Endometrium (tissue), 2 donors: Measurements from ENCODE around the gene TRPC4AP.
"Not testable (repeated sequence)": the region's sequence is repeated elsewhere in the genome, so short reads cannot be mapped to it uniquely, and the experiment has no call there.

Experiments used
- FAIRE-seq: peaks from 2 replicates; lab custom pipeline; 2012; peaks lifted over from hg19 to GRCh38; lab: Jason Lieb, UNC
- donor health status: control.
- donor health status: control.

TRPC4AP gene

DNA sequence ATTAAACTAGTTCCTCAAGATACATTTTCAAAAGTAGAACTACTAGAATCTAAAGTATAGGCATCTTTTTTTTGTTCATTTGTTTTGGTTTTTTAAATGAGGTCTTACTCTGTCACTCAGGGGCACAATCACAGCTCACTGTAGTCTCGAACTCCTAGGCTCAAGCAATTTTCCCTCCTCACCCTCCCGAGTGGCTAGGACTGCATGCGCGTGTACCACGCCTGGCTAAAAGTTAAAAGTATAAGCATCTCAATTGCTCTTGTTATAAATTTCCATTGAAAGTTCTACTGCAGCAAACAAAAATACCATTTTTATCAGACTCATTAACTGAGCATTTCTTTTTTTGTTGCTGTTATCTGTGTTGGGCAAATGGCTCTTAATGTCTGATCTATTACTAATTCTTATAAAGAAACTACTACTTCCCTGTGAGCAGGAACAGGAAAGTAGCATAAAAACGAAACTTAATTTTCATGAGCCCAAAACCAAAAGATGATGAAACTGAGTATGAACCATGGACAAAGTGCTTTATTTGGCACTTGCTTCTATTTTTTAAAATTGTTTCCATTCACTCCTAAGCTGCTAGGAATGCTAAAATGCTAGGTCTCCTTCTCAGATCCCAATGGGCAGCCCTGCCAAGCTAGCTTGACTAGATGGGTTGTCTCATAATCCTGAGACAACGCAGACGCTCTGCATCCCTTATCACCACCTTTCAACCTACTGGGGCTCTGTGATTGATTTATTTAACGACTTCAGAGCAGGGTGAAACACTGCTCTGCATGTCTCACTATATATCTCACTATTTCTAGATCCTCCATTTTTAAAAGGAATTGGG is 36.9 kb downstream of the TRPC4AP start:
- no peak for FAIRE-seq

DNA sequence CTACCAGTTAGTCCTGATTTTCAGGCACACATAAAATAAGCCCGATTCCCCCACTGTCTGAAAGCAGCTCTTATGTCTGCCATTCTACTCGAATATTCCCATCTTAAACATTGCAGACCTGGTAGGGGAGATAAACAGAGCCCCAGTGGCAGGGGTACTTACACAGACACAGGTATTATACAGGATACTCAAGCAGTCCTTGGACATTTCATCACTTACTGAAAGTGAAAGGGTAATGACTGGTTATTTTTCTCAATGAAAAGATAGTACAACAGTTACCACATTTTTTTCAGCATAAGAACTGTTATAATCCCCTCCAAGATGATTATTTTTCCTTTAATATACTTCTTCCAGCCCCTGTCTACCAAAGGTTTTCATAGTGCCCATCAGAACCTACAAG is 37.8 kb downstream of the TRPC4AP start:
- FAIRE-seq = no peak

DNA sequence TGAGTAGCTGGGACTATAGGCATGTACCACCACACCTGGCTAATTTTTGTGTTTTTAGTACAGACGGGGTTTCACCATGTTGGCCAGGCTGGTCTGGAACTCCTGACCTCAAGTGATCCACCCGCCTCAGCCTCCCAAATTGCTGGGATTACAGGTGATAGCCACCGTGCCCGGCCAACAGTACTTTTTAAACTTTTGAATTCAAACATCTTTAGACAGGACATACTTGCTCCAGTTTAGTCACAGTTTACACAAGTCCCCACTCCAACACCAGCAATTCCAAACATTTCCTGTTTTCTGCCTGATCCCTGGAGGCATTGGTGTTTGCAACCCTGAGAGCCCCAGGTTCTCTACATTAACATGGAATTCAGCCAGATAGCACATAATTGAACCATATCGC is 40.0 kb downstream of the TRPC4AP start:
- FAIRE-seq = not testable (repeated sequence)

DNA sequence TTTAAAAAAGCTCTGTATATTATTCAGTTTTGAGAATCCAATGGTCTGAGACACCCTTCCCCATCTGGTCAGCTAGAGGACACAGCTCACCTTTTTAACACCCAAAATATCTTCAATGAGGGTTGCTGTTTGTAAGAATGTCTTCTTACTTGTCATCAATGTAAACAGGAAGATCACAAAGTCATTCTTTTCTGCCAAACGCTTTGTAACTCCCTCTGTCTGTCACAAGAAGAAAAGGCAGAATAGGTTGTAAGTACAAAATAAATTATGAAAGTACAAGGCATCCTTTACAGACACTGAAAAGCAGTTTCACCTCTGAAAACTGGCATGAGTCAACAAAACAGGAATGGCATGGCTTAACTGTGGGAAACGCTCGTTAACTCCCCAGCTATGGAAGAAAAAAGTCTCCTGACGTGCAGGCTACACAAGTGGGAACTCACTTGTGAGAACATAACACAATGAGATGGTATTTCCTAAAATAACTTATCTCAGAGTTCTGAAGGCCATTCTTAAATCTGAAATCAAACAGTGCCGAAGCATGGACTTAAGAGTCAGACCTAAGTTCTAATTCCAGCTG is 42.7 kb downstream of the TRPC4AP start:
- FAIRE-seq = no peak

DNA sequence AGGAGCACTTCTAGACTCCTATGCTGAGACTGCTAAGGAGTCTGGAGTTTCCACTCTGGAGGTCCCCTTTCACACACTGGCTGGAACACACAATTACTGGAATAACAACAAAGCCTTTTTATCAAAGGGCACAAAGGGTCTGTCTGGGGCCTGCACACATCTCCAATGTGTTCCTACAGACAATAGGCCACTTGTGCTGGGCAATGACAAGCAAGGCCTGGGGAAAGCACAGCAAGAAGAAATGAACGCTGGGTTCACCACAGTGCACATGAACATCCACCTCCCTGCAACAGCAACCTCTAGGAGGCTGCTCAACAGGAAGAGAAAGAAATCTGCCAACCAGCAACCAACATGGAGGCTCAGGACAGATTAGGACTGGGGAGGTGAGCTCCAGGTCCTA is 43.9 kb downstream of the TRPC4AP start:
- no peak for FAIRE-seq

DNA sequence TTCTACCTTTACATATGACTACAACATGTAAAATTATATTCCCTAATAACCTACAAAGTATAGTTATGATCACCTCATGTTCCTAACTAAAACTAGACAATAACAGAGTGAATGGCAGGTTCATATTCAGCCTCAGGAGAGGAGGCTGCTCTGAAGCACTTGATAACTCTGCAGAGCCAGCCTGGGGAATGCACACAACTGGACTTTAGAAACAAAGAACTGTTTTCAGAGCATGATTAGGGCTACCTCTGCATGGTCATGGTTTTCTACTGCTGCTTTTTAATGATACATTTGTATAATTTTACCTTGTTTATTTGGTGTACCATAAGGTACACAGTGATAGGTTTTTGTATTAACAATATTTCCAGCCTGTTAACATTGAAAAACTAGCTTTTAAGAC is 50.3 kb downstream of the TRPC4AP start:
- no peak for FAIRE-seq

DNA sequence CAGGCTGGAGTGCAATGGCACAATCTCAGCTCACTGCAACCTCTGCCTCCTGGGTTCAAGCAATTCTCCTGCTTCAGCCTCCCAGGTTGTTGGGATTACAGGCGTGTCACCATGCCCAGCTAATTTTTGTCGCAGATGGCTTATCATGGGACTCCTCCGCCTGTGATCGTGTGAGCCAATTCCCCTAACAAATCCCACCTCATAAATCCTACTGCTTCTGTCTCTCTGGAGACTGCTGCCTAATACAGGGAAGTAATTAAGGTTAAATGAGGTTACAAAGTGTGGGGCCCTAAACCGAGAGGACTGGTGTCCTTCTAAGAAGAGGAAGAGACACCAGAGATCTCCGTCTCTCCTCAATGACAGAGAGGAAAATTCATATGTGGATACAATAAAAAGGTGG is 52.0 kb downstream of the TRPC4AP start:
- no peak for FAIRE-seq

DNA sequence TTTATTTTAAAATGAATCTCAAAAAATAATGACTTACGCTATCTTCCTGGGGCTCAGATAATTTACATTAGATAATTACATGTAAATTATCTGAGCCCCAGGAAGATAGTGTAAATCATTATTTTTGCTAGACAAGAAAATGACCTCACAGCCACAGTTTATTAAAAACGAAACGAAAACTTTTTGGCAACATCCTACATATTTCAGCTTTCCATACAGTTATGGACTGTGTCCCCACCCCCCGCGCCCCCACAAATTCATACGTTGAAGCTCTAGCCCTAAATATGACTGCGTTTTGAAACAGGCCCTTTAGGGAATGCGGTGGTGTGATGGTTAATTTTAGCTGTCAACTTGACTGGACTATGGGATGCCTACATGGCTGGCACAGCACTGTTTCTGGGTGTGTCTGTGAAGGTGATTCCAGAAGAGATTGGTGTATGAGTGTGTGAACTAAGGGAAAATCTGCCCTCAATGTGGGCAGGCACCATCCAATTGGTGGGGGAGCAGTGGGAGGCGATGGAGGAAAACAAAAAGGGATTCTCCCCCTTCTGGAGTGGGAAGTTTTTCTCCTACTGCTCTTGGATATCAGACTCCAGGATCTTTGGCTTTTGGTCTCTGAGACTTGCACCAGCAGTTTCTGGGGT is 52.6 kb downstream of the TRPC4AP start:
- FAIRE-seq = no peak

DNA sequence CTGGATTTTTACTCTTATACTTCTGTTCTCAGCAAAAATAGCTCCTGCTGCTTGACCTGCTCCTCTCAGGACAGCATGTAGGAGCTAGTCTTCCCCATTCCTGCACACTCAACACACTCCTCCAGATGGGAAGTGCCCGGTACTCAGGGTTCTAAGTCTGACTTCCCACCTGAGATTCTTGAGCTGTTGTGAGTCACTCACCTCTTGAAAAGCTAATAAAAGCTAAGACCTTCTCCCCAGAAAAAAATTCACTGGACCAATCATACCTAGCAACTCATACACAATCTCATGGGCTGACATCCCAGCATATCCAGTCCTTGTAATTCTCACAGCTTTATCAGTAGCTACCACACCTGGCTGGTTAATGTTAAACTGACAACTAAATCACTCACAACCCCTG is 53.5 kb downstream of the TRPC4AP start:
- FAIRE-seq = no peak

DNA sequence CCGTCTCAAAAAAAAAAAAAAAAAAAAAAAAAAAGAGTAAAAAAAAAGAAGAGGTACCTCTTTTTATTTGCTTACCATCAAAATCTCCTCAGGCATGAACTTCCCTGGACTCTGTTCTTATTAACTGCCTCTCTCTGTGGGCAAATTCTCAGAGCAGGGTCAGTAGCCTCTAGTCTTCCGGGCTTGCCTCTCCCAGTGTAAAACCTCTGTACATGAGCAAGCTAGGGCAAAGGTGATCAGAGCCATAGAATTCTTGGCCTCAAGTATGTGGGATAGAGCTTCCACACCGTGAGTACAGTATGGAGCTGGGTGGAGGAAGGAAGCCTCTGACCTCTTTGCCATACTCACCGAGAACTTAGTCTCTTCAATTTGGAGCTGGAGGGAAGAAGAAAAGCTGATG is 58.5 kb downstream of the TRPC4AP start:
- FAIRE-seq = no peak

DNA sequence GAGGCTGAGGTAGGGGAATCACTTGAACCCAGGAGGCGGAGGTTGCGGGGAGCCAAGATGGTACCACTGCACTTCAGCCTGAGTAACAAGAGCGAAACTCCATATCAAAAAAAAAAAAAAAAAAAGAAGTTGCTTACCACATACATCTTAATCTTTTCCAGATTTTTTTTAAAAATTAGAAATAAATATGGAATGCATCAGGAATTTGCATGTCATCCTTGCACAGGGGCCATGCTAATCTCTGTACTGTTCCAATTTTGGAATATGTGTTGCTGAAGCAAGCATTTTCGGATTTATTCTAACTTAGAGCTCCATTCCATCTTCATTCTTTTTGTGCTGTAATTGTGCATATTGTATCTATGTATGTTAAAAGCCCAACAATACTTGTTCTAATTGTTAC is 62.5 kb downstream of the TRPC4AP start:
- no peak for FAIRE-seq

DNA sequence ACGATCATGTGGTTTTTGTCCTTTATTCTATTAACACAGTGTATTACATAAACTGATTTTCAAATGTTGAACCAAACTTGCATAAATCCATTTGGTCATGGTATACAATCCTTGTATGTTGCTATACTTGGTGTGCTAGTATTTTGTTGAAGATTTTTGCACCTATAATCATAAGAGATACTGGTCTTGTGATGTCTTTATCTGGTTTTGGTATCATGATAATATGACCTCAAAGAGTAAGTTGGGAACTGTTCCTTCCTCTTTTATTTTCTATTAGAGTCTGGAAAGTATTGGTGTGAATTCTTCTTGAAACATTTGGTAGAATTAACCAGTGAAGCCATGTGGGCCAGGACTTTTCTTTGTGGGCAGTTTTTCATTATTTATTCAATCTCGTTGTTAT is 65.3 kb downstream of the TRPC4AP start:
- FAIRE-seq = no peak

DNA sequence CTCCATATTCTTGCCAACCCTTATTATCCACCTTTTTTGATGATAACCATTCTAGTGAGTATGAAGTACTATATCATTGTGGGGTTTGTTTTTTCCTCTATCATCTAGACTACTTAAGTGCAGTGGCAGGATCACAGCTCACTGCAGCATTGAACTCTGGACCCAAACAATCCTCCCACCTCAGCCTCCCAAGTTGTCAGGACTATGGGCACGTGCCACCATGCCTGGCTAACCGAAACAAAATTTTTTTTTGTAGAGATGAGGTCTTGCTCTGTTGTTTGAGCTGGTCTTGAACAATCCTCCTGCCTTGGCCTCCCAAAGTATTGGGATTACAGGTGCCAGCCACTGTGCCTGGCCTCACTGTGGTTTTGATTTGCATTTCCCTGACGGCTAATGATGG is 67.5 kb downstream of the TRPC4AP start:
- no peak for FAIRE-seq

DNA sequence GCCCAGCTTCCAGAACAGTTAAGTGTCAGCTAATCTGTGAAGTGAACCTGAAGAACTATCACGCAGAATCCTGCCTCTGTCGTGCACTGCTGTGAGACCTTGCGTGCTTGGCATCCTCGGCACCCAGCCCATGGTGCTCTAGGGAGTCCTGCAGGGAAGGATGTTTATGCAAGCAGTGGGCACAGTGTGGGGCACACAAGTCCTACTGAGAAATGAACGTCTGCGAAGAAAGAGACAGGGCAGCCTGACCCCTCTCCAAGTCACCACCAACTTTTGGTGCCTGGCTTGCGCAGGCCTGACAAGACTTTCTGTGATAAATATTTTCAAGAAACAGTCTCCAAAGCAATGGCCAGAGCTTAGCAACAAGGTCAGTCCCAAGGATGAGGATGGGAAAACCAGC is 69.0 kb downstream of the TRPC4AP start:
- FAIRE-seq = no peak

DNA sequence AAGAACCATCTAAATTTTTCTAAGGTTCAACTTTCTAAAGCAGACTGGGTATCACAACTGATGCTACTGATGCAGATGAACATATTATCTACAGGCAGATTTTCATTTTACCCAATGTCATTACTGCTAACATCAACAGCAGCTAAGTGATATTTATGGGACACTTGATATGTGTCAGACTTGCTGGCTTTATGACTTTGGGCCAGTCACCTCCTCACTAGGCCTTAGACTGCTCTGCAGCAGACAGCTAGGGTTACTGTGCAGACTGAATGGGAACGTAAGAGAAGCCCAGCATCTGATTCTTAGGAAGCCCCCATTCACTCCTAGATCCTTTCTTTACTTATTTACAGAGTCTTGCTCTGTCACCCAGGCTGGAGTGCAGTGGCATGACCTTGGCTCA is 70.8 kb downstream of the TRPC4AP start:
- FAIRE-seq = no peak

DNA sequence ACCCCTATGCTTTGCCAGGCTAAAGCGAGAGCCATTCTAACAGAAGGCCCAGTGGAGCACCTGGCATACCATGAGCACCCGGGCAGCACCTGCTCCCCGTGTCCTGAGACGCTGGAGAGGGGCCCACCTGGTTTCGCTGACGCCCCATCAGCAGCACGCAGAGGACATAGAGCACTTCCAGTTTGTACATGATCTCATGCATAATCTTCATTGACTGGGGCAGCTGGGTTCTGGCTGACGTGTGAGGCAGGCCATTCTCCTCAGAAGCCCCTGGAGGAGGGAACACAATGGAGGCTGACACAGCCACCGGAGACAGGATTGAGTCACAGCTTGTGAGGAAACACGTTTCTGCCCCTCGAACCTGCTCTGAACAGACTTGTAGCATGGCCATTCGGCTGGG is 71.5 kb downstream of the TRPC4AP start:
- FAIRE-seq = no peak

DNA sequence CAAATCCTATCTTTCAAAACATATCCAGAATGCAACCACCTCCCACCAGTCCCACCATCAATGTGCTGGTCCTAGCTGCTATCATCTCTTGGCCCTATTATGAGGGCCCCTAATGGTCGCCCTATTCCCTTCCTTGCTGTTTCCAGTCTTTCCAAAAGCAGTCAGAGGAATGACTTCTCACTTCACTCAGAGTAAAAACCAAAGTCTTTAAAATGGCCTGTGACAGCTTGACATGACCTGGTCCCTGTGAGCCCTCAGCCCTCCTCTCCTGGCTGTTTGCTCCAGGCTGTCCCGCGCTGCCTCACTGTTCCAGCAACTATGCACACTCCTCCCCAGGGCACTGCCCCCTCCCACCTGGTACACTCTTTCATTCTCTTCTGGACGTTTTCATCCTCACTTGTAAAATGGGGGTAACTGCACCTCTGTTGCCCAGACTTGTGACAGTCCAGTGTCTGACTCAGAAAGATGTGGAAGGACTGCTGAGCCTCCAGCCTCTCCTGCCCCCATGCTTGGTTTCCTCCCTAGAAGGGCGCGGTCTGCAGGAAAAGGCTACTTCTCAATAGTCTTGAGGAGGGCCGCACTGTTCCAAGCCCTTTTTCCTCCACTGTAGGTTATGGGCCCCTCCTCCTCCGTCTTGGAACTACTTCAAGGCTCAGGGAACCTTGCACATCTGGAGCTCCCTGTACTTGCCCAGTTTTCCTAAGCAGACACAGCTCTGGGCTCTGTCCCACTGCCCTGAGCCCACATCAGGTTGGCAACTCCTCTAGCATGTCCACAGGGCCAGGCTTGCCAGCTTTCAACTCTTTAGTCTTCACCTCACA is 72.3 kb downstream of the TRPC4AP start:
- no peak for FAIRE-seq

DNA sequence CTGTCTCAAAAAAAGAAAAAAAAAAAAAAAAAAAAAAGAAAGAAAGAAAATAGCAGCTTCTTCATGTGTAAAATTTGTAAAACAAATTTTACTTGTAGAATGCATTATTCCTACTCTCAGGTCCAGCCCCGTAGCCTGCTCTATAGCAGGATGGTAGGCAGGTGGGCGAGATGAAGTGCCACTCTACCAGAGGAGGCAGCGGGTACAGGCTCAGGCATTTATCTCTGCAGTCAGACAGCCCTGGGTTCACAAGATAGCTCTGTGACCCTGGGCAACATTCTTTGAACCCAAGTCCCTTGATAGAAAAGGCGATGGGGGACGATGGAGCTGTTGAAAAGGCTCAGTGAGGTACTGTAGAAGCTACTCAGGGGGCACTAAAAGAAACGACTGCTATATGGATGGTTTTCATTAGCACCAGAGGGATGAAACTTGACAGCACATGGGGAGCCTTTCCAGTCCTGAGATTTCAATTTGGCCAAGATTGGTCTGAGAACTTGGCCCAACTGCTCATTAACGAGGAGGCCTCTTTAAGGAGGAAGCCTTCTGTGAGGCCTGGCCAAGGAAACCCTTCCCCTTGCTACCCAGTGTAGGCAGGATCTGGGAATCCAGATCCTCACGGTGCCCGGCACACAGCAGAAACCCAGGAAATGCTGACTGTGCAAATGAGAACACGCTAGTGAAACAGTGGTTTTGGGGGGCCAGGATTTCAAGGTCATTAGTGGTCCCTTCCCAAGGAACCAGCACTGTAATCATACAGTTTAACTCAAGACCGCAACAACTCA is 73.8 kb downstream of the TRPC4AP start:
- no peak for FAIRE-seq

DNA sequence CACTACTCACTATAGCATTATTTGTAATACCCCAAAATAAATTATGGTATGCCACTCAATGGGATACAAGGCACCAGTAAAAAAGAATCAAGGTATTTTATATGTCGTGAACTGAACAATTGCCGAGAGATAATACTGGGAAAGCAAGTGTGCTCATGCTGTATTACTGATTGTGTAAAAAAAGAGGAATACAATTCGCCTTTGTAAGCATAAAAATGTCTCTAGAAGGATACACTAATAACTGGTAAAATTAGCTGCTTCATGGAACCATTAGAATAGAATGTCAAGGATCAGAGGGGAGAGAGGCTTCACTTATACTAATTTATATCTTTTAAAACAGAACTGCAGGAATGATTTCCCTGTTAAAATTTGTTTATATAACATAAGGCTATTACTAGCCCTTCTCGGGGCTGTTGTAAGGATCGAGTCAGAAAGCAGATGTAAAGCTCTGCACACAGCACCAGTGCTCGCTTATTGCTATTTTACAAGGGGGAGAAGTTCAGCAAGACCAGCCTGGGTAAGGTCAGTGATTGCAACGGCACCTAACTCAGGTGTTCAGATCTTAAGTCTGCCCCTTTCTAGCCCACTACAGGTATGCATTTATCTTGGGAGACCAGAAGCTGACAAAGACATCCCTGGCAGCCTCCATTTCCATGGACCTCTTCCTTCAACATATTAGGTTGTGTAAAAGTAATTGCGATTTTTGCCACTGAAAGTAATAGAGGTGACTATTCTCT is 75.3 kb downstream of the TRPC4AP start:
- no peak for FAIRE-seq

DNA sequence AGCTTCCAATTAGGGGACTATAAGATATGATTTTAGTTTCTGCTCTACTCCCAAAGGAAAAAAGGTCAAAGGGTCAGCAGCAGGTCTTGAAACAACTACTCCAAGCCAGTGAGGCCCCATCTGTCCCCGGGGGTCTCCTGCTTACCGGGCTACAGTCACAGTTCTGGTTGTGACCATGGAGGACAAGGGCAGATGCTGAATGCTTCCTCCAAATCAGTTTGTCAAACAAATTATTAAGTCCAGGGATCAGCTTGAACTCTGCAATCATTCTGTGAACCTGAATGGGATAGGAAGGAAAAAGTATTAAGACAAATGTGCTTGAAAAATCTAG is 76.8 kb downstream of the TRPC4AP start:
- no peak for FAIRE-seq

DNA sequence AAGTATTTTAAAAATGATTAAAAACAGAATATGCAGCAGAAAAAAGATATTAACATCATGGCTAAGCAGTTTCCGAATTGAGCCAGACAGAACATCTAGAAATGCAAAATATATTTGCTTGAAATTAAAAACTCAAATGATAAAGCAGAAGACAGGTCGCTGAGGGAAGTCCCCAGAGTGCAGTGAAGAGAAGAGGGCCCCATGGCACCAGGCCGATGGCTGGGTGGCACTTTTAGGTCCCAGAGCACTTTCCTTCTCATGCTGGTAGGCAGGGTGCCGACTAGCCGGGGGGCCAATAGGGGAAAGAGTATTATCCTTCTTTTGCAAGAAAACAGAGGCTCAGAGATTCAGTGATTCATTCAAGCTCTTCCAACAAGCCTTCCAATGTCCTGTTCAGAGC is 78.1 kb downstream of the TRPC4AP start:
- no peak for FAIRE-seq
